B cell (primary cell): Measurements from ENCODE around the gene MAPT. TPM values are rescaled to one million over a fixed set of nuclear protein-coding genes. Genes with fewer than 3 reads are reported as not detected.

Experiments used
- ATAC-seq: fragments of 200-7000 bp; cut with Tn5 transposase; one replicate; pipeline ENCODE4 v1.10.0; 2021; ENCODE audit warnings: low read depth, mild to moderate bottlenecking, moderate number of reproducible peaks, moderate library complexity
- CTCF ChIA-PET: fragments of 350-600 bp; sonication (Branson Sonifier 250); formaldehyde crosslinking; loops from one replicate; lab custom pipeline; 2021; ENCODE audit warnings: antibody characterized with exemption, inconsistent platforms; lab: Charles Lee
- POLR2A ChIA-PET: fragments of 350-600 bp; sonication (Branson Sonifier 250); formaldehyde crosslinking; loops from one replicate; lab custom pipeline; 2021; ENCODE audit warnings: antibody characterized with exemption; lab: Charles Lee
- DNase-seq: peaks from one replicate; pipeline ENCODE4 v3.0.0; 2013
- H2AFZ ChIP-seq: 2 replicates; pipeline ENCODE4 v1.6.1; 2012; ENCODE audit warnings: mild to moderate bottlenecking, low read depth, low read length; ENCODE audit not compliant: insufficient read depth, poor library complexity, severe bottlenecking
- H3K27ac ChIP-seq, 2 donors: 1 replicate in 1 of 2; 2 replicates in 1 of 2; pipeline ENCODE4 v1.5.1; 2012 to 2013; ENCODE audit warnings: low read length in 2 of 2, mild to moderate bottlenecking in 2 of 2, moderate library complexity in 1 of 2
- H3K27me3 ChIP-seq, 4 experiments: fragments of 200-600 bp in 1 of 4; sonication (generic) in 1 of 4; replicated peaks in 1 of 4; 1 replicate in 2 of 4; 2 replicates in 2 of 4; pipeline versions ENCODE4 v1.6.1 to v1.7.0; 2013 to 2016; ENCODE audit warnings: low read length in 3 of 4, mild to moderate bottlenecking in 2 of 4, mixed read lengths in 1 of 4, moderate library complexity in 1 of 4; ENCODE audit not compliant: insufficient read depth in 4 of 4, control insufficient read depth in 3 of 4; ENCODE audit errors: control extremely low read depth in 1 of 4
- H3K36me3 ChIP-seq, 2 experiments: replicated peaks in 1 of 2; 1 replicate in 1 of 2; 2 replicates in 1 of 2; pipeline versions ENCODE4 v1.6.1 to v1.7.1; 2013; ENCODE audit warnings: low read length in 1 of 2; ENCODE audit not compliant: insufficient read depth in 2 of 2, control insufficient read depth in 1 of 2; ENCODE audit errors: control extremely low read depth in 1 of 2, extremely low read depth in 1 of 2
- H3K4me1 ChIP-seq, 2 donors: fragments of 200-600 bp in 1 of 2; sonication (generic) in 1 of 2; 1 replicate in 1 of 2; 2 replicates in 1 of 2; pipeline versions ENCODE4 v1.5.1 to v1.6.1; 2013 to 2017; ENCODE audit warnings: low read length in 2 of 2; ENCODE audit not compliant: control insufficient read depth in 2 of 2, insufficient read depth in 2 of 2
- H3K4me2 ChIP-seq: replicated peaks from 2 replicates; pipeline ENCODE3; 2012; ENCODE audit warnings: mild to moderate bottlenecking, low read depth, low read length; ENCODE audit not compliant: poor library complexity, severe bottlenecking
- H3K4me3 ChIP-seq, 5 experiments: fragments of 200-600 bp in 1 of 5; sonication (generic) in 1 of 5; 1 replicate in 3 of 5; 2 replicates in 2 of 5; pipeline versions ENCODE4 v1.5.1 to v1.7.0; 2011 to 2016; ENCODE audit warnings: low read length in 4 of 5, mild to moderate bottlenecking in 4 of 5, low read depth in 2 of 5, control low read depth in 1 of 5, moderate library complexity in 1 of 5; ENCODE audit not compliant: insufficient read depth in 1 of 5; ENCODE audit errors: control extremely low read depth in 1 of 5, extremely low read depth in 1 of 5
- H3K79me2 ChIP-seq: fragments of 200-600 bp; sonication (generic); one replicate; pipeline ENCODE4 v1.6.0; 2016; ENCODE audit warnings: low read length; ENCODE audit not compliant: control insufficient read depth, insufficient read depth
- H3K9ac ChIP-seq: fragments of 200-600 bp; sonication (generic); 2 replicates; pipeline ENCODE4 v1.6.1; 2017; ENCODE audit warnings: mild to moderate bottlenecking, low read length, moderate library complexity
- H3K9me3 ChIP-seq, 3 donors: one replicate each; pipeline versions ENCODE4 v1.6.1 to v1.7.1; 2013; ENCODE audit warnings: low read length in 2 of 3; ENCODE audit not compliant: control insufficient read depth in 2 of 3, insufficient read depth in 1 of 3; ENCODE audit errors: control extremely low read depth in 1 of 3
- H4K20me1 ChIP-seq: 2 replicates; pipeline ENCODE4 v1.6.0; 2012; ENCODE audit warnings: mild to moderate bottlenecking, low read length; ENCODE audit not compliant: insufficient read depth, control insufficient read depth, poor library complexity, severe bottlenecking
- H3K27ac Mint-ChIP-seq: one replicate; pipeline ENCODE4 v1.8.0; 2021; ENCODE audit warnings: mixed read lengths
- H3K27me3 Mint-ChIP-seq: one replicate; pipeline ENCODE4 v1.8.0; 2021; ENCODE audit warnings: mixed read lengths
- H3K4me1 Mint-ChIP-seq: one replicate; pipeline ENCODE4 v1.8.0; 2021; ENCODE audit warnings: mixed read lengths
- H3K4me3 Mint-ChIP-seq: one replicate; pipeline ENCODE4 v1.8.0; 2021; ENCODE audit warnings: mixed read lengths
- H3K9me3 Mint-ChIP-seq: one replicate; pipeline ENCODE4 v1.8.0; 2022; ENCODE audit warnings: mixed read lengths; ENCODE audit not compliant: insufficient read depth
- CTCF ChIP-seq: fragments of 200-600 bp; IDR thresholded peaks from one replicate; pipeline ENCODE4 v1.8.0; 2022; ENCODE audit warnings: antibody characterized with exemption, mild to moderate bottlenecking
- EZH2 ChIP-seq: IDR thresholded peaks from 2 replicates; pipeline ENCODE4 v1.6.1; 2012; ENCODE audit warnings: borderline replicate concordance, low read depth, mild to moderate bottlenecking, moderate library complexity, low read length; ENCODE audit not compliant: insufficient read depth, poor library complexity, severe bottlenecking
- WGBS: methylation state at CpG from one replicate; pipeline ENCODE4 v1.1.5; 2013; ENCODE audit warnings: missing lambda C conversion rate; ENCODE audit not compliant: insufficient coverage; 5-methylcytosine and 5-hydroxymethylcytosine counted together
- intact Hi-C: fragments of 100-400 bp; cut with micrococcal nuclease; formaldehyde crosslinking; loops from one replicate; pipeline ENCODE4 v1.10.0; 2022
- polyA plus RNA-seq: library from polyadenylated mRNA; depleted of rRNA; stranded (reverse); fragments of >200 nt; gene quantifications from 2 replicates; pipeline ENCODE4 v1.2.3, GENCODE V29; 2012
- total RNA-seq, 2 donors: library from RNA; stranded (reverse); fragments of 120-200 nt in 1 of 2; gene quantifications; 1 replicate in 1 of 2; 2 replicates in 1 of 2; pipeline versions ENCODE4 v1.2.3 to v1.2.4, GENCODE V29; 2013 to 2022

MAPT gene
- total and polyA plus RNA-seq, 2 donors (not counting 1 experiment from before 2014, with no cell fraction given) = 0.13 to 0.20 TPM

GRCh38 chr17:45844695-45845375 is 49.5 kb upstream of the MAPT start, which contains the start of gene SPPL2C:
TSS of gene SPPL2C (plus strand) at chr17:45844881. CDS start at chr17:45844907, 26 bp downstream.
- no peak within 1 kb of the TSS for H3K4me3 ChIP-seq
- H3K9me3 Mint-ChIP-seq = no peaks in the 10 kb centered on the region
- no peaks in the 10 kb centered on the region for H3K79me2 ChIP-seq
- H3K9ac ChIP-seq = no peak within 1 kb of the TSS
- H3K27me3 ChIP-seq = no peaks in the 10 kb centered on the region
- H4K20me1 ChIP-seq = no peaks in the 10 kb centered on the region
- no peak within 1 kb of the TSS for H3K27ac Mint-ChIP-seq
- CTCF ChIA-PET = interaction anchor here (1.0 to 1.4 kb wide), 2 partner anchors 13 to 14 kb away, joined by 3 read pairs; no protein-coding TSS in a partner anchor
- H3K9me3 ChIP-seq = no peaks in the 10 kb centered on the region
- intact Hi-C loops = no loop called here
- DNase-seq (no peak), ATAC-seq (no peak)
- H3K4me2 ChIP-seq = no peak within 1 kb of the TSS
- no peaks in the 10 kb centered on the region for H3K4me1 Mint-ChIP-seq
- WGBS = 89% methylated on average over 21 of the region's 25 CpGs
- TF ChIP-seq EZH2 (no peak), CTCF (no peak)
- H2AFZ ChIP-seq = no peak within 1 kb of the TSS
- POLR2A ChIA-PET = no interaction called here
- H3K36me3 ChIP-seq = no peaks in the 10 kb centered on the region
- H3K27ac ChIP-seq = no peak within 1 kb of the TSS
- peaks cover 8% of the 10 kb centered on the region for H3K27me3 Mint-ChIP-seq
- H3K4me3 Mint-ChIP-seq = no peak within 1 kb of the TSS
- H3K4me1 ChIP-seq = no peaks in the 10 kb centered on the region
